ENCODE data around the gene EHBP1. TPM values are rescaled to one million over a fixed set of nuclear protein-coding genes. Genes with fewer than 3 reads are reported as not detected.
A peak's percentile ranks its signal among the peaks of the same experiment; 100 is the strongest.
"Not testable (repeated sequence)": the region's sequence is repeated elsewhere in the genome, so short reads cannot be mapped to it uniquely, and the experiment has no call there.

The EHBP1 gene
- total RNA-seq, 2 donors from 2014 or later = 22.6 to 32.1 TPM

- ATAC-seq (peak; percentile 39), DNase-seq (no peak)
- intact Hi-C loops (cut with DNase I, micrococcal nuclease) = no loop called here
Observed at GRCh38 chr2:62727259-62727867, 21.9 kb downstream of the EHBP1 start.

- intact Hi-C loops (cut with DNase I, micrococcal nuclease) = no loop called here
- DNase-seq (no peak), ATAC-seq (no peak)
Observed at GRCh38 chr2:62727876-62728566, 22.5 kb downstream of the EHBP1 start.

GRCh38 chr2:62731275-62731674 lies 25.8 kb downstream of the EHBP1 start:
- no peak for ATAC-seq
- DNase-seq = no peak
- intact Hi-C loops (cut with DNase I, micrococcal nuclease) = no loop called here

GRCh38 chr2:62732262-62732777 lies 26.8 kb downstream of the EHBP1 start:
- intact Hi-C loops (cut with DNase I, micrococcal nuclease) = no loop called here
- no peak for ATAC-seq
- DNase-seq = no peak

GRCh38 chr2:62733546-62733945 lies 28.0 kb downstream of the EHBP1 start:
- ATAC-seq = no peak
- intact Hi-C loops (cut with DNase I, micrococcal nuclease) = no loop called here
- DNase-seq = no peak

GRCh38 chr2:62736899-62737559 lies 31.5 kb downstream of the EHBP1 start:
- intact Hi-C loops (cut with DNase I, micrococcal nuclease) = no loop called here
- ATAC-seq (no peak), DNase-seq (no peak)

- intact Hi-C loops (cut with DNase I, micrococcal nuclease) = no loop called here
- ATAC-seq (no peak), DNase-seq (no peak)
Observed at GRCh38 chr2:62738981-62739936, 33.7 kb downstream of the EHBP1 start.

- ATAC-seq (no peak), DNase-seq (no peak)
- intact Hi-C loops (cut with DNase I, micrococcal nuclease) = no loop called here
Observed at GRCh38 chr2:62740221-62740620, 34.7 kb downstream of the EHBP1 start.

GRCh38 chr2:62741127-62741526 lies 35.6 kb downstream of the EHBP1 start:
- intact Hi-C loops (cut with DNase I, micrococcal nuclease) = no loop called here
- DNase-seq (no peak), ATAC-seq (no peak)

- intact Hi-C loops (cut with DNase I, micrococcal nuclease) = no loop called here
- ATAC-seq (no peak), DNase-seq (no peak)
Observed at GRCh38 chr2:62741954-62742722, 36.6 kb downstream of the EHBP1 start.

GRCh38 chr2:62743506-62743905 lies 38.0 kb downstream of the EHBP1 start:
- no peak for DNase-seq
- ATAC-seq = no peak
- intact Hi-C loops (cut with DNase I, micrococcal nuclease) = no loop called here

GRCh38 chr2:62744603-62745002 lies 39.1 kb downstream of the EHBP1 start:
- intact Hi-C loops (cut with DNase I, micrococcal nuclease) = no loop called here
- DNase-seq (no peak), ATAC-seq (no peak)

GRCh38 chr2:62745891-62746481 lies 40.5 kb downstream of the EHBP1 start:
- intact Hi-C loops (cut with DNase I, micrococcal nuclease) = no loop called here
- ATAC-seq = no peak
- DNase-seq = no peak

GRCh38 chr2:62747169-62747568 lies 41.7 kb downstream of the EHBP1 start:
- intact Hi-C loops (cut with DNase I, micrococcal nuclease) = no loop called here
- ATAC-seq (no peak), DNase-seq (no peak)

GRCh38 chr2:62747876-62748275 lies 42.4 kb downstream of the EHBP1 start:
- no peak for ATAC-seq
- no peak for DNase-seq
- intact Hi-C loops (cut with DNase I, micrococcal nuclease) = no loop called here

GRCh38 chr2:62749111-62749510 lies 43.6 kb downstream of the EHBP1 start:
- ATAC-seq; DNase-seq; intact Hi-C loops (cut with DNase I, micrococcal nuclease): not testable (repeated sequence)

GRCh38 chr2:62757029-62757428 lies 51.5 kb downstream of the EHBP1 start:
- DNase-seq = no peak
- intact Hi-C loops (cut with DNase I, micrococcal nuclease) = no loop called here
- no peak for ATAC-seq

- intact Hi-C loops (cut with DNase I, micrococcal nuclease) = no loop called here
- ATAC-seq (no peak), DNase-seq (no peak)
Observed at GRCh38 chr2:62760026-62760425, 54.5 kb downstream of the EHBP1 start.
